B cell (primary cell): ENCODE results near the gene DMXL1.

ENCODE experiments used
- CTCF ChIP-seq: fragments of 200-600 bp; IDR thresholded peaks from one replicate; pipeline ENCODE4 v1.8.0; 2022; ENCODE audit warnings: antibody characterized with exemption, mild to moderate bottlenecking
- EZH2 ChIP-seq: IDR thresholded peaks from 2 replicates; pipeline ENCODE4 v1.6.1; 2012; ENCODE audit warnings: borderline replicate concordance, low read depth, mild to moderate bottlenecking, moderate library complexity, low read length; ENCODE audit not compliant: insufficient read depth, poor library complexity, severe bottlenecking

GRCh38 chr5:119048246-119048645, 22.6 kb upstream of the DMXL1 start:
- TF ChIP-seq CTCF (no peak), EZH2 (no peak)
